C1 segment of cervical spinal cord (tissue), 14 donors: ENCODE data around the gene SMNDC1.

ENCODE experiments used
- DNase-seq, 14 donors: peaks; one replicate each; lab custom pipeline; 2025; lab: John Stamatoyannopoulos, UW

SMNDC1 gene

GRCh38 chr10:110327262-110327914 is 22.7 kb upstream of the SMNDC1 start:
- no peak for DNase-seq

GRCh38 chr10:110326351-110327032 is 21.8 kb upstream of the SMNDC1 start:
- DNase-seq: no peak

- DNase-seq: no peak
These were observed 20.1 kb upstream of the SMNDC1 start for GRCh38 chr10:110324805-110325280.

- no peak for DNase-seq
These were observed 19.6 kb upstream of the SMNDC1 start for GRCh38 chr10:110324201-110324804.

GRCh38 chr10:110323503-110323902 is 18.8 kb upstream of the SMNDC1 start:
- no peak for DNase-seq

GRCh38 chr10:110321869-110322620 is 17.3 kb upstream of the SMNDC1 start:
- no peak for DNase-seq

- DNase-seq: no peak
These were observed 13.4 kb upstream of the SMNDC1 start for GRCh38 chr10:110317866-110318850.

- DNase-seq: no peak
These were observed 9.0 kb upstream of the SMNDC1 start for GRCh38 chr10:110313674-110314073.

- no peak for DNase-seq
These were observed 7.5 kb upstream of the SMNDC1 start for GRCh38 chr10:110312206-110312605.

GRCh38 chr10:110311357-110311949 is 6.7 kb upstream of the SMNDC1 start:
- DNase-seq: peak in 3 of 14 donors; percentile 2 to 57 (median 5)

GRCh38 chr10:110310741-110311140 is 6.0 kb upstream of the SMNDC1 start:
- DNase-seq: no peak

GRCh38 chr10:110307805-110308204 is 3.1 kb upstream of the SMNDC1 start:
- DNase-seq: no peak

GRCh38 chr10:110306452-110306768 is 1.7 kb upstream of the SMNDC1 start:
- DNase-seq: no peak

- peak in 3 of 14 donors; percentile 3 to 62 (median 12) for DNase-seq
These were observed 1.2 kb upstream of the SMNDC1 start for GRCh38 chr10:110305767-110306451.

- peak in 2 of 14 donors; percentile 39 to 45 for DNase-seq
These were observed 333 bp downstream of the SMNDC1 start for GRCh38 chr10:110304394-110304779.

- no peak for DNase-seq
These were observed 1.0 kb downstream of the SMNDC1 start for GRCh38 chr10:110303681-110304080.

GRCh38 chr10:110300486-110300986 is 4.2 kb downstream of the SMNDC1 start:
- DNase-seq: no peak

- DNase-seq: no peak
These were observed 7.8 kb downstream of the SMNDC1 start for GRCh38 chr10:110296966-110297365.

GRCh38 chr10:110286841-110287240 is 17.9 kb downstream of the SMNDC1 start:
- no peak for DNase-seq

- no peak for DNase-seq
These were observed 19.2 kb downstream of the SMNDC1 start for GRCh38 chr10:110285501-110285900.
